ENCODE results near the gene ZMIZ2.

ZMIZ2 gene

DNA sequence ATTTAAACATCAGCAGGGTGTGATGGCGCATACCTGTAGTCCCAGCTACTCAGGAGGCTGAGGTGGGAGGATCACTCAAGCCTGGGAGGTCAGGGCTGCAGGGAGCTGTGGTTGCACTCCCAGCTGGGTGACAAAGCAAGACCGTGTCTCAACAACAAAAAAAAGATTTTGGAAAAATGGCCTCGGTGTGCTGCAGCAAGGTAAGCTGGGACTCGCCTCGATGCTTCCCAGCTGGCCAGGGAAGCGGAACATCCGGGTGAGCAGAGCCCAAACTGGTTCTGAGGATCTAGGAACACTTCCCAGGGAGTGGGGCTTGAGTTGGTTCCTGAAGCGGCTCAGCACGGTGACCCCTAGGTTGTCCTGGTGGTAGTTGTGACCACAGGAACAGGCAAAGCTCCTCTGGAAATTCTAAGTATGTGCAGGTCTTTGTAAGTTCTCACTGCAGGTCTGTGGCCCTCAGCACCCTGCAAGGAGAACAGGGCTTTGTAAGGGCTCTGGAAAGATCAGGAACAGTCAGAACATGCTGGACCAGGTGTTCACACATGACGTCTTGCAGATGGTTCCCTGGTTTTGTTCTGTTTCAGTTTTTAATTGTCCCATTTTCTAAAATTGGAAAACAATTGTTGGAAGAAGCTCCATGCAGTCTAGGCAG lies 38.6 kb upstream of the ZMIZ2 start:
- Histone ChIP-seq H3K79me2 (no peaks in the 10 kb centered on the region), H3K4me1 (peaks cover 8% of the 10 kb centered on the region), H3K4me3 (ENCODE audit: low read depth, low read length) (no peak overlapping the region), H3K36me3 (ENCODE audit: control insufficient read depth, insufficient read depth, low read length) (no peaks in the 10 kb centered on the region), H3K27me3 (ENCODE audit: control insufficient read depth, insufficient read depth, low read length) (no peaks in the 10 kb centered on the region), H3K9me3 (ENCODE audit: control insufficient read depth, low read length) (no peaks in the 10 kb centered on the region), H2AFZ (no peak overlapping the region), H3K4me2 (ENCODE audit: low read length) (no peak overlapping the region), H3K27ac (no peak overlapping the region), H3K9ac (no peak overlapping the region)
- TF ChIP-seq, protein P1, sequence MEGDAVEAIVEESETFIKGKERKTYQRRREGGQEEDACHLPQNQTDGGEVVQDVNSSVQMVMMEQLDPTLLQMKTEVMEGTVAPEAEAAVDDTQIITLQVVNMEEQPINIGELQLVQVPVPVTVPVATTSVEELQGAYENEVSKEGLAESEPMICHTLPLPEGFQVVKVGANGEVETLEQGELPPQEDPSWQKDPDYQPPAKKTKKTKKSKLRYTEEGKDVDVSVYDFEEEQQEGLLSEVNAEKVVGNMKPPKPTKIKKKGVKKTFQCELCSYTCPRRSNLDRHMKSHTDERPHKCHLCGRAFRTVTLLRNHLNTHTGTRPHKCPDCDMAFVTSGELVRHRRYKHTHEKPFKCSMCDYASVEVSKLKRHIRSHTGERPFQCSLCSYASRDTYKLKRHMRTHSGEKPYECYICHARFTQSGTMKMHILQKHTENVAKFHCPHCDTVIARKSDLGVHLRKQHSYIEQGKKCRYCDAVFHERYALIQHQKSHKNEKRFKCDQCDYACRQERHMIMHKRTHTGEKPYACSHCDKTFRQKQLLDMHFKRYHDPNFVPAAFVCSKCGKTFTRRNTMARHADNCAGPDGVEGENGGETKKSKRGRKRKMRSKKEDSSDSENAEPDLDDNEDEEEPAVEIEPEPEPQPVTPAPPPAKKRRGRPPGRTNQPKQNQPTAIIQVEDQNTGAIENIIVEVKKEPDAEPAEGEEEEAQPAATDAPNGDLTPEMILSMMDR (IDR thresholded peaks at IDR 0.05): no peak

DNA sequence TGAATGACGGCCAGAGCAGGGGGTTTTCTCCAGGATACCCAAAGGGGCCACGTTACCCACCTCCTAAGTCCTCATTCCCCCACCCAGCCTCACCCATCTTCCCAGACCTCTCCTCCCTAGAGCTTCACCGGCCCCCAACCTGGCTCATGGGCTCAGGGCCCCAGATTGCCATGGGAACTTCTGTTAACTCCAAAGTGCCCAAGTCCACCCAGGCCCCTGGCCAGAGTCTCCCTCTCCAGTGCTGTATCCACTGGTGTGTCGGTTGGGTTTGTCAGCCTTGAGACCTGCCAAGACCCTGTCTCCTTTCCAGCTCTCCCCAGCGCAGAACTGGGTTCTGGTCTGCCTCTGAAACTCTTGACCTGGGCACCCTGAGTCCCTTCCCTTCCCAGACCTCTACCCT lies 37.1 kb upstream of the ZMIZ2 start:
- Histone ChIP-seq H3K9ac (no peak overlapping the region), H3K79me2 (no peaks in the 10 kb centered on the region), H3K4me2 (ENCODE audit: low read length) (no peak overlapping the region), H3K36me3 (ENCODE audit: control insufficient read depth, insufficient read depth, low read length) (no peaks in the 10 kb centered on the region), H3K4me3 (ENCODE audit: low read depth, low read length) (no peak overlapping the region), H3K4me1 (peaks cover 8% of the 10 kb centered on the region), H3K27me3 (ENCODE audit: control insufficient read depth, insufficient read depth, low read length) (no peaks in the 10 kb centered on the region), H2AFZ (no peak overlapping the region), H3K27ac (peak overlapping the region; percentile 39), H3K9me3 (ENCODE audit: control insufficient read depth, low read length) (no peaks in the 10 kb centered on the region)
- TF ChIP-seq, protein P1 (IDR thresholded peaks at IDR 0.05): no peak

DNA sequence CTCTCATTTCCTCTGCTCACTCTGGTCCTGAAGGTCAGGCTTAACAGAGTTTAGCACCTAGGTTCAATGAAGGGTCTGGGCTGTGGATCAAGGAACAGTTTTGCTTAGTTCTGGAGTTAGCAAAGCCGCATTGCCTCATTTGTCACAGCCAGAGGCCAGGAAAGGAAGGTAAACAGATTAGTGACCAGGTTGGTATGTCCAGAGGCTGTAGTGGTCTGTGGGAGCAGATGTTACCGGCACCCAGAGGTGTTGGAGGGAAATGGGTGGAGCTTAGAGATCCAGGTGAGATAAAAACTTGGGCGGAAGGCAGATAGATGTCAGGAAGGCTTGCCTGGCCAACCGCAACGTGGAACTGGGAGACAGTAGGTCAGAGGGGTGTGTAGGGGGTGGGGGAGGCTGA lies 36.6 kb upstream of the ZMIZ2 start:
- H3K36me3 ChIP-seq (ENCODE audit: control insufficient read depth, insufficient read depth, low read length): no peaks in the 10 kb centered on the region
- no peaks in the 10 kb centered on the region for H3K79me2 ChIP-seq
- peaks cover 8% of the 10 kb centered on the region for H3K4me1 ChIP-seq
- H3K9me3 ChIP-seq (ENCODE audit: control insufficient read depth, low read length): no peaks in the 10 kb centered on the region
- H3K9ac ChIP-seq: no peak overlapping the region
- H3K4me3 ChIP-seq (ENCODE audit: low read depth, low read length): no peak overlapping the region
- H3K27ac ChIP-seq: peak overlapping the region; percentile 39
- H3K27me3 ChIP-seq (ENCODE audit: control insufficient read depth, insufficient read depth, low read length): no peaks in the 10 kb centered on the region
- no peak overlapping the region for H3K4me2 ChIP-seq (ENCODE audit: low read length)
- TF ChIP-seq, protein P1 (IDR thresholded peaks at IDR 0.05): no peak
- H2AFZ ChIP-seq: peak overlapping the region; percentile 60

DNA sequence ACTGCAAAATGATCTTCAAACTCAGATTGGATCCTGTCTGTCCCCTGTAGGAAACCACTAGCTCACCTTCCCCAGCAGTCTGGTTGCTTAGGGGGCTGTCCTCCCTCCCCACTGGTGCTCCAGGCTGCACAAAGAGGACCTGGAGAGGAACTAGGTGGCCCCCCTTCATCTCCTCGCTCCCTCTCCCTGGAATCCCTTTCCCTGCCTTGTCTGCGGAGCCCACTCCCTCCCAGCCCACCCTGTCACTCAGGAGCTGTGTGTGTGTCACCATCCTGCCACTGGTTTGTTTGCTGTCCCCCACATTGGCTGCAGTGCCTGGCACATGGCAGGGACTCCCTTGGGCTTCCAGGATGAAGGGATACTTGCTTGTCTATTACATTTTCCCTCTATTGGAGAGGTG lies 35.5 kb upstream of the ZMIZ2 start:
- H3K79me2 ChIP-seq: no peaks in the 10 kb centered on the region
- H2AFZ ChIP-seq: no peak overlapping the region
- H3K27me3 ChIP-seq (ENCODE audit: control insufficient read depth, insufficient read depth, low read length): no peaks in the 10 kb centered on the region
- no peaks in the 10 kb centered on the region for H3K9me3 ChIP-seq (ENCODE audit: control insufficient read depth, low read length)
- no peak overlapping the region for H3K9ac ChIP-seq
- H3K4me3 ChIP-seq (ENCODE audit: low read depth, low read length): no peak overlapping the region
- TF ChIP-seq, protein P1 (IDR thresholded peaks at IDR 0.05): no peak
- H3K27ac ChIP-seq: no peak overlapping the region
- peaks cover 8% of the 10 kb centered on the region for H3K4me1 ChIP-seq
- H3K4me2 ChIP-seq (ENCODE audit: low read length): no peak overlapping the region
- H3K36me3 ChIP-seq (ENCODE audit: control insufficient read depth, insufficient read depth, low read length): no peaks in the 10 kb centered on the region

DNA sequence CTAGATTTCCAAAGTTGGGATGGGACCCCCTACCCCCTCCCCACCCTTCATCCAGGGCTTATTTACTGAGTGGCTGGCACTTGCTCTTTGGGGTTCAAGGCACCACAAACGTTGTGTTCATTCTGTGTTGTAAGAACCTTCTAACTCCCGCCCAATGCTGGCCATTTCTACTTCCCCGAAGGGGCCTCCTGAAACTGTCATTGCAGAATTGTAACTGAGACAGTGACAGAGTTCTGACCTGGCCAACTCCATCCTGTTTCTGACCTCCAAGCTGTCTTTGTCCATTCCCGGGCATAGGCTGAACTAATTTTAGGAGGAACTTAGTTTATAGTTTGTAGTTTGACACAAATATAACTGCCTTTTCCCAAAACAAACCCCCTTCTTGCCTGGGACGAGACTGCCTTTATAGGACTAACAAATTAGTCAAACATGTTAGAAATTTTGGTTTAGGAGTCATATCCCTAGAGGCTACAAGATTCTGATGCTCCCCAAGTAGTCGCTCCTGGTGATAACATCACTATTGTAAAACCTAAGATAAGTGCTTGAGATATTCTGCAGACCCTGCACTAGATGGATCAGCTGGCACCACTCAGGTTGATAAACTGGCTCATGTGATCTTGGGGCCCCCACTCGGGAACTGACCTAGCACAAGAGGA lies 34.8 kb upstream of the ZMIZ2 start:
- H3K27me3 ChIP-seq (ENCODE audit: control insufficient read depth, insufficient read depth, low read length): no peaks in the 10 kb centered on the region
- H2AFZ ChIP-seq: no peak overlapping the region
- no peaks in the 10 kb centered on the region for H3K9me3 ChIP-seq (ENCODE audit: control insufficient read depth, low read length)
- H3K9ac ChIP-seq: no peak overlapping the region
- H3K79me2 ChIP-seq: no peaks in the 10 kb centered on the region
- H3K4me1 ChIP-seq: peaks cover 8% of the 10 kb centered on the region
- TF ChIP-seq, protein P1 (IDR thresholded peaks at IDR 0.05): no peak
- no peak overlapping the region for H3K27ac ChIP-seq
- H3K36me3 ChIP-seq (ENCODE audit: control insufficient read depth, insufficient read depth, low read length): no peaks in the 10 kb centered on the region
- H3K4me3 ChIP-seq (ENCODE audit: low read depth, low read length): no peak overlapping the region
- no peak overlapping the region for H3K4me2 ChIP-seq (ENCODE audit: low read length)
